ENCODE data around the gene ADGRL3.

- TF ChIP-seq, protein P1, sequence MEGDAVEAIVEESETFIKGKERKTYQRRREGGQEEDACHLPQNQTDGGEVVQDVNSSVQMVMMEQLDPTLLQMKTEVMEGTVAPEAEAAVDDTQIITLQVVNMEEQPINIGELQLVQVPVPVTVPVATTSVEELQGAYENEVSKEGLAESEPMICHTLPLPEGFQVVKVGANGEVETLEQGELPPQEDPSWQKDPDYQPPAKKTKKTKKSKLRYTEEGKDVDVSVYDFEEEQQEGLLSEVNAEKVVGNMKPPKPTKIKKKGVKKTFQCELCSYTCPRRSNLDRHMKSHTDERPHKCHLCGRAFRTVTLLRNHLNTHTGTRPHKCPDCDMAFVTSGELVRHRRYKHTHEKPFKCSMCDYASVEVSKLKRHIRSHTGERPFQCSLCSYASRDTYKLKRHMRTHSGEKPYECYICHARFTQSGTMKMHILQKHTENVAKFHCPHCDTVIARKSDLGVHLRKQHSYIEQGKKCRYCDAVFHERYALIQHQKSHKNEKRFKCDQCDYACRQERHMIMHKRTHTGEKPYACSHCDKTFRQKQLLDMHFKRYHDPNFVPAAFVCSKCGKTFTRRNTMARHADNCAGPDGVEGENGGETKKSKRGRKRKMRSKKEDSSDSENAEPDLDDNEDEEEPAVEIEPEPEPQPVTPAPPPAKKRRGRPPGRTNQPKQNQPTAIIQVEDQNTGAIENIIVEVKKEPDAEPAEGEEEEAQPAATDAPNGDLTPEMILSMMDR (IDR thresholded peaks at IDR 0.05; ENCODE audit: low read depth, low read length): no peak
- no peak for TF ChIP-seq EZH2phosphoT487 (IDR thresholded peaks at IDR 0.05; ENCODE audit: low read depth)
Measured at GRCh38 chr4:61752617-61753016, 552.5 kb downstream of the ADGRL3 start.

Data from OCI-LY3 (cell line).